Breast epithelium (tissue), 3 donors: ENCODE measurements around the gene ATP6V1G3.

Source experiments
- CTCF ChIP-seq, 3 donors: fragments of 450-650 bp; IDR thresholded peaks; one replicate each; pipeline ENCODE4 v1.5.1; 2016 to 2017; ENCODE audit warnings: antibody characterized with exemption in 3 of 3, mild to moderate bottlenecking in 3 of 3, moderate library complexity in 3 of 3
- POLR2A ChIP-seq: fragments of 450-650 bp; IDR thresholded peaks from one replicate; pipeline ENCODE4 v1.6.1; 2016; ENCODE audit warnings: antibody characterized with exemption, mild to moderate bottlenecking, moderate library complexity

- TF ChIP-seq POLR2A (no peak), CTCF (IDR thresholded peaks at IDR 0.05) (no peak)
Measured at GRCh38 chr1:198574325-198574724, 33.8 kb upstream of the ATP6V1G3 start.
